Pancreas (tissue), 10 donors: ENCODE measurements around the gene NOS3. TPM values are rescaled to one million over a fixed set of nuclear protein-coding genes. Genes with fewer than 3 reads are reported as not detected.
A peak's percentile ranks its signal among the peaks of the same experiment; 100 is the strongest.

Experiments
- ATAC-seq, 4 donors: fragments of 200-7000 bp; cut with Tn5 transposase; one replicate each; pipeline versions ENCODE4 v1.8.0 to v1.9.1; 2020; ENCODE audit warnings: mild to moderate bottlenecking in 4 of 4, moderate library complexity in 4 of 4
- DNase-seq, 6 donors: peaks; one replicate each; pipeline ENCODE4 v3.0.0-alpha.2; 2020
- FAIRE-seq: peaks from 2 replicates; lab custom pipeline; 2012; peaks lifted over from hg19 to GRCh38; lab: Jason Lieb, UNC
- H3K27ac ChIP-seq, 4 donors: fragments of 200-600 bp; sonication (generic); 1 replicate in 3 of 4; 2 replicates in 1 of 4; pipeline versions ENCODE4 v1.5.0 to v1.8.0; 2020
- H3K27me3 ChIP-seq, 4 donors: fragments of 200-600 bp; one replicate each; pipeline ENCODE4 v1.8.0; 2021
- H3K36me3 ChIP-seq, 3 donors: fragments of 200-600 bp; sonication (generic) in 1 of 3; one replicate each; pipeline versions ENCODE4 v1.5.0 to v1.8.0; 2020 to 2021
- H3K4me1 ChIP-seq, 3 donors: fragments of 200-600 bp; one replicate each; pipeline ENCODE4 v1.8.0; 2021
- H3K4me3 ChIP-seq, 4 donors: fragments of 200-600 bp; sonication (generic) in 2 of 4; one replicate each; pipeline versions ENCODE4 v1.5.0 to v1.8.0; 2020 to 2021
- H3K9me3 ChIP-seq, 4 donors: fragments of 200-600 bp; one replicate each; pipeline ENCODE4 v1.8.0; 2021
- CTCF ChIP-seq, 4 donors: fragments of 200-600 bp; sonication (generic) in 3 of 4; IDR thresholded peaks; one replicate each; pipeline versions ENCODE4 v1.5.0 to v1.8.0; 2021; ENCODE audit warnings: antibody characterized with exemption in 4 of 4
- WGBS, 2 donors: extraction: QIAGEN DNeasy Blood & Tissue Kit; methylation state at CpG; one replicate each; pipeline ENCODE4 v1.1.7; 2013; 5-methylcytosine and 5-hydroxymethylcytosine counted together
- intact Hi-C, 3 donors: fragments of 100-400 bp; cut with DNase I; formaldehyde crosslinking; loops; one replicate each; pipeline versions ENCODE4 v1.11.1 to v1.14.2; 2022
- polyA plus RNA-seq, 2 donors: library from polyadenylated mRNA; stranded (reverse); fragments of 200-250 nt; gene quantifications; one replicate each; pipeline ENCODE4 v1.2.3, GENCODE V29; 2013
- total RNA-seq, 6 donors: library from RNA; stranded (reverse); fragmentation: NEBNext Ultra II Directional in 4 of 6; extraction: Animal tissue kit (Norgen Biotek cat#: 25700) in 4 of 6; gene quantifications; one replicate each; pipeline versions ENCODE4 v1.2.1 to v1.2.4, GENCODE V29; 2021 to 2023
- donor health status: healthy with polysubstance abuse.
- donor health status: DM: no; HTN: no; CAD: no; lungs with moderate emphysema.
- donor health status: DM: no; HTN: no; CAD: no.
- donor health status: control.
- donor health status: control.
- donor health status: Bipolar disorder and iron deficiency.
- donor health status: DM: yes; HTN: yes; CAD: no.
- donor health status: DM: no; HTN: no; CAD: no.
- donor health status: DM: no; HTN: no; CAD: no.
- donor health status: DM: yes; HTN: yes; CAD: no.

Gene NOS3
- total and polyA plus RNA-seq, 8 donors: 1.0 to 12.5 (median 3.5) TPM

- no peak for TF ChIP-seq CTCF (IDR thresholded peaks at IDR 0.05)
- no peaks in the 10 kb centered on the region for H3K36me3 ChIP-seq
- WGBS, 2 donors: 53% methylated on average over 13 of the region's 13 CpGs
- ATAC-seq (no peak), FAIRE-seq (no peak), DNase-seq (peak in 1 of 6 donors; percentile 45)
- intact Hi-C loops: no loop called here
- H3K27me3 ChIP-seq: no peaks in the 10 kb centered on the region
- no peak overlapping the region for H3K27ac ChIP-seq
- H3K9me3 ChIP-seq: no peaks in the 10 kb centered on the region
- H3K4me3 ChIP-seq: no peak overlapping the region
- no peaks in the 10 kb centered on the region for H3K4me1 ChIP-seq
Observed at GRCh38 chr7:150958597-150958996, 32.2 kb upstream of the NOS3 start.

- no peaks in the 10 kb centered on the region for H3K4me1 ChIP-seq
- FAIRE-seq (no peak), DNase-seq (peak in 1 of 6 donors; percentile 25), ATAC-seq (no peak)
- H3K4me3 ChIP-seq: no peak overlapping the region
- H3K9me3 ChIP-seq: no peaks in the 10 kb centered on the region
- intact Hi-C loops: no loop called here
- no peak for TF ChIP-seq CTCF (IDR thresholded peaks at IDR 0.05)
- no peak overlapping the region for H3K27ac ChIP-seq
- WGBS, 2 donors: 46 to 60% methylated on average over 3 of the region's 3 CpGs
- H3K27me3 ChIP-seq: no peaks in the 10 kb centered on the region
- H3K36me3 ChIP-seq: no peaks in the 10 kb centered on the region
Observed at GRCh38 chr7:150959081-150959480, 31.7 kb upstream of the NOS3 start.

- ATAC-seq: no peak
- intact Hi-C loops: no loop called here
- Histone ChIP-seq H3K27ac (no peak overlapping the region), H3K4me3 (no peak overlapping the region), H3K9me3 (no peaks in the 10 kb centered on the region), H3K4me1 (no peaks in the 10 kb centered on the region), H3K27me3 (no peaks in the 10 kb centered on the region), H3K36me3 (no peaks in the 10 kb centered on the region)
- WGBS, 2 donors: 60 to 62% methylated on average over 24 of the region's 24 CpGs
- FAIRE-seq: no peak
- peak in 1 of 6 donors; percentile 41 for DNase-seq
- TF ChIP-seq CTCF (IDR thresholded peaks at IDR 0.05): no peak
Observed at GRCh38 chr7:150959739-150960734, 30.8 kb upstream of the NOS3 start.

GRCh38 chr7:150961510-150962289 lies 29.1 kb upstream of the NOS3 start:
- H3K4me3 ChIP-seq: no peak overlapping the region
- intact Hi-C loops: no loop called here
- no peak overlapping the region for H3K27ac ChIP-seq
- no peak for TF ChIP-seq CTCF (IDR thresholded peaks at IDR 0.05)
- peak in 1 of 6 donors; percentile 68 for DNase-seq
- no peaks in the 10 kb centered on the region for H3K9me3 ChIP-seq
- no peak for ATAC-seq
- H3K4me1 ChIP-seq: no peaks in the 10 kb centered on the region
- no peaks in the 10 kb centered on the region for H3K36me3 ChIP-seq
- no peaks in the 10 kb centered on the region for H3K27me3 ChIP-seq
- 77 to 85% methylated on average over 17 of the region's 17 CpGs for WGBS, 2 donors
- FAIRE-seq: no peak
